H1 (cell line): ENCODE measurements around the gene IRGC. TPM values are rescaled to one million over a fixed set of nuclear protein-coding genes. Genes with fewer than 3 reads are reported as not detected.

ENCODE experiments used
- CTCF ChIA-PET: fragments of 300-600 bp; sonication (Branson Sonifier 250); formaldehyde crosslinking; loops from one replicate; lab custom pipeline; 2021; ENCODE audit not compliant: partially characterized antibody; lab: Charles Lee
- POLR2A ChIA-PET: fragments of 300-600 bp; sonication (Branson Sonifier 250); formaldehyde crosslinking; loops from one replicate; lab custom pipeline; 2021; ENCODE audit warnings: inconsistent platforms; ENCODE audit not compliant: partially characterized antibody; lab: Charles Lee
- DNase-seq, 2 experiments: peaks; one replicate each; pipeline versions ENCODE4 v3.0.0 to v3.0.0-alpha.2; 2010 to 2022; ENCODE audit warnings: low spot score in 2 of 2, low read depth in 1 of 2, mixed read lengths in 1 of 2
- FAIRE-seq: peaks from 2 replicates; lab custom pipeline; 2011; peaks lifted over from hg19 to GRCh38; lab: Jason Lieb, UNC
- H2AFZ ChIP-seq: 2 replicates; pipeline ENCODE4 v1.8.1; 2012; ENCODE audit warnings: low read length, inconsistent platforms
- H2AK5ac ChIP-seq: 2 replicates; pipeline ENCODE4 v1.6.1; 2013; ENCODE audit warnings: low read depth, low read length
- H2BK120ac ChIP-seq: replicated peaks from 2 replicates; pipeline ENCODE3; 2013; ENCODE audit warnings: low read depth, low read length, inconsistent platforms
- H2BK12ac ChIP-seq: 2 replicates; pipeline ENCODE4 v1.6.1; 2013; ENCODE audit warnings: low read depth, low read length
- H2BK15ac ChIP-seq: 2 replicates; pipeline ENCODE4 v1.6.1; 2013; ENCODE audit warnings: low read length
- H2BK20ac ChIP-seq: 2 replicates; pipeline ENCODE4 v1.6.1; 2013; ENCODE audit warnings: low read length
- H2BK5ac ChIP-seq: 2 replicates; pipeline ENCODE4 v1.6.1; 2013; ENCODE audit warnings: low read depth, low read length
- H3K14ac ChIP-seq: 2 replicates; pipeline ENCODE4 v1.6.1; 2013; ENCODE audit warnings: inconsistent platforms; ENCODE audit not compliant: insufficient read length
- H3K18ac ChIP-seq: 2 replicates; pipeline ENCODE4 v1.6.1; 2013; ENCODE audit warnings: low read length; ENCODE audit errors: extremely low read depth
- H3K23ac ChIP-seq: 2 replicates; pipeline ENCODE4 v1.6.1; 2013; ENCODE audit warnings: inconsistent platforms; ENCODE audit not compliant: insufficient read length
- H3K23me2 ChIP-seq: 2 replicates; pipeline ENCODE4 v1.6.1; 2013; ENCODE audit warnings: low read depth, low read length
- H3K27ac ChIP-seq: 2 replicates; pipeline ENCODE4 v1.6.1; 2011; ENCODE audit warnings: low read depth, low read length, inconsistent platforms
- H3K27me3 ChIP-seq, 4 experiments: replicated peaks in 1 of 4; 1 replicate in 1 of 4; 2 replicates in 3 of 4; pipeline versions ENCODE4 v1.6.1 to v1.8.1; 2011 to 2013; ENCODE audit warnings: low read length in 3 of 4, mild to moderate bottlenecking in 3 of 4, inconsistent platforms in 2 of 4, mixed read lengths in 2 of 4, moderate library complexity in 1 of 4; ENCODE audit not compliant: control insufficient read depth in 3 of 4, insufficient read depth in 3 of 4; ENCODE audit errors: extremely low read depth in 1 of 4
- H3K36me3 ChIP-seq, 4 experiments: 2 replicates each; pipeline versions ENCODE4 v1.6.1 to v1.8.1; 2011 to 2013; ENCODE audit warnings: mild to moderate bottlenecking in 4 of 4, low read length in 3 of 4, moderate library complexity in 2 of 4, control low read depth in 1 of 4, inconsistent platforms in 1 of 4; ENCODE audit not compliant: insufficient read depth in 4 of 4, control insufficient read depth in 2 of 4
- H3K4ac ChIP-seq: replicated peaks from 2 replicates; pipeline ENCODE3; 2013; ENCODE audit warnings: low read length, low read depth, mixed read lengths, inconsistent platforms; ENCODE audit not compliant: insufficient read length
- H3K4me1 ChIP-seq, 4 experiments: replicated peaks in 1 of 4; 1 replicate in 1 of 4; 2 replicates in 3 of 4; pipeline versions ENCODE4 v1.6.1 to v1.8.1; 2011 to 2013; ENCODE audit warnings: low read length in 3 of 4, inconsistent platforms in 2 of 4, mixed read lengths in 1 of 4; ENCODE audit not compliant: insufficient read depth in 4 of 4, control insufficient read depth in 3 of 4
- H3K4me2 ChIP-seq, 2 experiments: 2 replicates each; pipeline versions ENCODE4 v1.6.1 to v1.8.1; 2011 to 2013; ENCODE audit warnings: low read depth in 2 of 2, low read length in 2 of 2, control low read depth in 1 of 2, inconsistent platforms in 1 of 2, mild to moderate bottlenecking in 1 of 2; ENCODE audit not compliant: insufficient read depth in 1 of 2
- H3K4me3 ChIP-seq, 4 experiments: fragments of 200-600, 300-600 bp in 1 of 4; sonication (generic), shearing (Covaris generic), sonication (Bioruptor Twin) in 1 of 4; 2 replicates each; pipeline versions ENCODE4 v1.5.1 to v1.8.1; 2011 to 2016; ENCODE audit warnings: low read length in 4 of 4, low read depth in 3 of 4, control low read depth in 2 of 4, inconsistent platforms in 2 of 4, mild to moderate bottlenecking in 2 of 4, mixed read lengths in 1 of 4, moderate library complexity in 1 of 4; ENCODE audit not compliant: insufficient read depth in 2 of 4; ENCODE audit errors: extremely low read depth in 1 of 4
- H3K56ac ChIP-seq: replicated peaks from 2 replicates; pipeline ENCODE3; 2013; ENCODE audit warnings: low read depth, mild to moderate bottlenecking, mixed read lengths, low read length, inconsistent platforms; ENCODE audit not compliant: insufficient read length
- H3K79me1 ChIP-seq: 2 replicates; pipeline ENCODE4 v1.6.1; 2013; ENCODE audit warnings: low read depth, low read length, control low read depth
- H3K79me2 ChIP-seq, 2 experiments: 2 replicates each; pipeline versions ENCODE4 v1.6.1 to v1.8.1; 2012 to 2013; ENCODE audit warnings: low read length in 2 of 2, mild to moderate bottlenecking in 2 of 2, inconsistent platforms in 1 of 2; ENCODE audit not compliant: insufficient read depth in 2 of 2, control insufficient read depth in 1 of 2
- H3K9ac ChIP-seq, 4 experiments: replicated peaks in 1 of 4; 1 replicate in 1 of 4; 2 replicates in 3 of 4; pipeline versions ENCODE4 v1.6.1 to v1.8.1; 2011 to 2013; ENCODE audit warnings: low read depth in 3 of 4, low read length in 3 of 4, control low read depth in 2 of 4, mild to moderate bottlenecking in 2 of 4, moderate library complexity in 2 of 4, inconsistent platforms in 1 of 4; ENCODE audit errors: extremely low read depth in 1 of 4
- H3K9me3 ChIP-seq, 2 experiments: 2 replicates each; pipeline versions ENCODE4 v1.6.1 to v1.8.1; 2012 to 2013; ENCODE audit warnings: mild to moderate bottlenecking in 2 of 2, moderate library complexity in 2 of 2, control low read depth in 1 of 2, inconsistent platforms in 1 of 2, low read depth in 1 of 2, low read length in 1 of 2, mixed read lengths in 1 of 2; ENCODE audit not compliant: insufficient read depth in 2 of 2
- H4K20me1 ChIP-seq, 2 experiments: replicated peaks in 1 of 2; 2 replicates each; pipeline versions ENCODE3 to v1.8.1; 2011 to 2013; ENCODE audit warnings: inconsistent platforms in 2 of 2, low read length in 2 of 2, mild to moderate bottlenecking in 1 of 2; ENCODE audit not compliant: insufficient read depth in 2 of 2, control insufficient read depth in 1 of 2
- H4K5ac ChIP-seq: 2 replicates; pipeline ENCODE4 v1.6.1; 2013; ENCODE audit warnings: low read length, low read depth, mixed read lengths, inconsistent platforms; ENCODE audit not compliant: insufficient read length
- H4K8ac ChIP-seq: 2 replicates; pipeline ENCODE4 v1.8.0; 2013; ENCODE audit warnings: mild to moderate bottlenecking, moderate library complexity, low read length, inconsistent platforms; ENCODE audit not compliant: insufficient read depth; ENCODE audit errors: extremely low read depth
- H4K91ac ChIP-seq: replicated peaks from 2 replicates; pipeline ENCODE3; 2013; ENCODE audit warnings: low read length, mixed read lengths, inconsistent platforms; ENCODE audit not compliant: insufficient read length
- POU5F1 ChIP-seq: IDR thresholded peaks from 2 replicates; pipeline ENCODE4 v1.6.1; 2011; ENCODE audit warnings: low read depth, mild to moderate bottlenecking, low read length, moderate library complexity
- WGBS, 2 experiments: shearing (Covaris generic) in 1 of 2; methylation state at CpG; one replicate each; pipeline versions ENCODE4 v1.1.6 to v1.1.7; 2013 to 2015; ENCODE audit warnings: low lambda C conversion rate in 2 of 2, mixed read lengths in 2 of 2, inconsistent platforms in 1 of 2, low coverage in 1 of 2, missing lambda C conversion rate in 1 of 2; ENCODE audit not compliant: insufficient replicate concordance in 2 of 2, insufficient coverage in 1 of 2, insufficient read length in 1 of 2; ENCODE audit errors: extremely low coverage in 1 of 2, missing lambda C conversion rate in 1 of 2; 5-methylcytosine and 5-hydroxymethylcytosine counted together
- polyA plus RNA-seq, 7 experiments: library from polyadenylated mRNA; depleted of rRNA in 3 of 7; stranded (reverse) in 5 of 7; unstranded in 2 of 7; fragments of >200 nt in 5 of 7; fragments of 200-250 nt in 2 of 7; gene quantifications; 1 replicate in 5 of 7; 2 replicates in 1 of 7; 4 replicates in 1 of 7; pipeline versions ENCODE4 v1.2.1 to v1.2.3, GENCODE V29; 2011 to 2013; ENCODE audit warnings: missing spikeins in 2 of 7, mixed read lengths in 2 of 7
- total RNA-seq: library from RNA; stranded (reverse); fragmentation: NEBNext Ultra II Directional; extraction: Animal tissue kit (Norgen Biotek cat#: 25700); gene quantifications from 2 replicates; pipeline ENCODE4 v1.2.1, GENCODE V29; 2021

Gene IRGC
- total and polyA plus RNA-seq, 2 of the 8 experiments (the other 6 are each of a cell fraction or from before 2014, with no cell fraction given), result not detected

DNA sequence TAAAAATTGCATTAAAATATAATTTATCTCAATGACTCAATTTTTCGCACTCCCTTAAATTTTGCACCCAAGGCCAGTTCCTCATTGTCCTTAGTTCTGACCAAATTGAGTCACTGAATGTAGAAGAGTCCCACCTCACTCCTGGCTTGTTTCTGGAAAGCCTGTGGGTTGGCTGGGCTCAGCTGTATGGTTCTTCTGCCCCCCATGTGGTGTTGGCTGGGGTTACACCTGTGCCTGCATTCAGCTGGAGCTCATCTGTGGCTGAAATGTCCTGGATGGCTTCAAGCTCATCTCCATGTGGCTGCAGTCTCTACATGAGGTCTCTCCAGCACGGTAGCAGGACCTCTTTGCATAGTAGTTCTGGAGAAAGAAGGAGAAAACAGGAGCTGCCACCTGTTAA is 7.2 kb upstream of the IRGC start:
- Histone ChIP-seq H2BK120ac (no peak overlapping the region), H3K4me1 (no peaks in the 10 kb centered on the region), H2BK12ac (no peak overlapping the region), H3K27me3 (no peaks in the 10 kb centered on the region), H3K56ac (no peak overlapping the region), H2BK5ac (no peak overlapping the region), H3K79me1 (no peaks in the 10 kb centered on the region), H2BK15ac (no peak overlapping the region), H3K23ac (no peak overlapping the region), H4K5ac (no peak overlapping the region), H3K14ac (no peak overlapping the region), H4K8ac (no peak overlapping the region), H3K4me2 (no peak overlapping the region), H2AFZ (no peak overlapping the region), H3K27ac (no peak overlapping the region), H3K4ac (no peak overlapping the region), H3K9ac (no peak overlapping the region), H2AK5ac (no peak overlapping the region), H4K20me1 (no peaks in the 10 kb centered on the region), H3K23me2 (no peaks in the 10 kb centered on the region), H3K18ac (no peak overlapping the region), H3K4me3 (no peak overlapping the region), H4K91ac (no peak overlapping the region), H3K79me2 (no peaks in the 10 kb centered on the region), H3K9me3 (peaks cover 5 to 7% of the 10 kb centered on the region in 2 experiments; a peak in 3 of 4 replicates), H3K36me3 (no peaks in the 10 kb centered on the region), H2BK20ac (no peak overlapping the region)
- no peak for FAIRE-seq
- CTCF ChIA-PET, result interaction anchor here (0.6 to 2.2 kb wide), 4 partner anchors 13 to 114 kb away, joined by 3 to 6 read pairs (median 4); no protein-coding TSS in a partner anchor
- WGBS, 2 experiments, result 50% methylated on average over 2 of the region's 2 CpGs; no CpG with 5 or more reads in 1 of the 2 experiments
- POLR2A ChIA-PET, result no interaction called here
- DNase-seq, result no peak
- TF ChIP-seq POU5F1, result no peak
